Nephron progenitor cell (in vitro differentiated cells): ENCODE data around the gene GDPD2.
"Not testable (repeated sequence)": the region's sequence is repeated elsewhere in the genome, so short reads cannot be mapped to it uniquely, and the experiment has no call there.

Experiments
- DNase-seq: peaks from one replicate; pipeline ENCODE4 v3.0.0; 2021
- H3K27ac Mint-ChIP-seq: 2 replicates; pipeline ENCODE4 v1.8.0; 2021; ENCODE audit warnings: mild to moderate bottlenecking, moderate library complexity, mixed read lengths
- H3K27me3 Mint-ChIP-seq: 2 replicates; pipeline ENCODE4 v1.8.0; 2021; ENCODE audit warnings: mild to moderate bottlenecking, low read depth, mixed read lengths; ENCODE audit not compliant: poor library complexity
- H3K36me3 Mint-ChIP-seq: 2 replicates; pipeline ENCODE4 v1.8.0; 2021; ENCODE audit warnings: low read depth, mixed read lengths
- H3K4me1 Mint-ChIP-seq: 2 replicates; pipeline ENCODE4 v1.8.0; 2021; ENCODE audit warnings: mixed read lengths
- H3K4me3 Mint-ChIP-seq: 2 replicates; pipeline ENCODE4 v1.8.0; 2021; ENCODE audit warnings: mild to moderate bottlenecking, moderate library complexity, mixed read lengths
- H3K9me3 Mint-ChIP-seq: 2 replicates; pipeline ENCODE4 v1.8.0; 2021; ENCODE audit warnings: mild to moderate bottlenecking, moderate library complexity, mixed read lengths
- CTCF ChIP-seq: fragments of 200-600 bp; sonication (generic); IDR thresholded peaks from 2 replicates; pipeline ENCODE4 v1.5.0; 2021; ENCODE audit warnings: antibody characterized with exemption

Gene GDPD2, protein sequence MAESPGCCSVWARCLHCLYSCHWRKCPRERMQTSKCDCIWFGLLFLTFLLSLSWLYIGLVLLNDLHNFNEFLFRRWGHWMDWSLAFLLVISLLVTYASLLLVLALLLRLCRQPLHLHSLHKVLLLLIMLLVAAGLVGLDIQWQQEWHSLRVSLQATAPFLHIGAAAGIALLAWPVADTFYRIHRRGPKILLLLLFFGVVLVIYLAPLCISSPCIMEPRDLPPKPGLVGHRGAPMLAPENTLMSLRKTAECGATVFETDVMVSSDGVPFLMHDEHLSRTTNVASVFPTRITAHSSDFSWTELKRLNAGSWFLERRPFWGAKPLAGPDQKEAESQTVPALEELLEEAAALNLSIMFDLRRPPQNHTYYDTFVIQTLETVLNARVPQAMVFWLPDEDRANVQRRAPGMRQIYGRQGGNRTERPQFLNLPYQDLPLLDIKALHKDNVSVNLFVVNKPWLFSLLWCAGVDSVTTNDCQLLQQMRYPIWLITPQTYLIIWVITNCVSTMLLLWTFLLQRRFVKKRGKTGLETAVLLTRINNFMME

GRCh38 chrX:70422851-70423341 lies at the start of gene GDPD2:
Gene GDPD2 (plus strand): TSS chrX:70423314. CDS start chrX:70424985, 1,671 bp downstream.
- Mint-ChIP-seq H3K36me3 (peaks cover 13% of the 10 kb centered on the region), H3K4me3 (peak within 1 kb of the TSS; percentile 70), H3K27ac (peak within 1 kb of the TSS; percentile 35)

GRCh38 chrX:70386235-70386634 lies 36.9 kb upstream of the GDPD2 start:
- peaks cover 38% of the 10 kb centered on the region for H3K9me3 Mint-ChIP-seq
- TF ChIP-seq CTCF, result no peak
- no peaks in the 10 kb centered on the region for H3K27me3 Mint-ChIP-seq
- no peak overlapping the region for H3K4me3 Mint-ChIP-seq
- H3K27ac Mint-ChIP-seq, result no peak overlapping the region
- peaks cover 67% of the 10 kb centered on the region for H3K36me3 Mint-ChIP-seq
- no peaks in the 10 kb centered on the region for H3K4me1 Mint-ChIP-seq
- DNase-seq, result no peak

More at GRCh38 chrX:70422851-70423341, at the start of gene GDPD2:
- Mint-ChIP-seq H3K4me1 (peaks cover 18% of the 10 kb centered on the region), H3K27me3 (no peaks in the 10 kb centered on the region), H3K9me3 (peaks cover 35% of the 10 kb centered on the region)
- no peak for TF ChIP-seq CTCF
- DNase-seq, result peak; percentile 41

DNA sequence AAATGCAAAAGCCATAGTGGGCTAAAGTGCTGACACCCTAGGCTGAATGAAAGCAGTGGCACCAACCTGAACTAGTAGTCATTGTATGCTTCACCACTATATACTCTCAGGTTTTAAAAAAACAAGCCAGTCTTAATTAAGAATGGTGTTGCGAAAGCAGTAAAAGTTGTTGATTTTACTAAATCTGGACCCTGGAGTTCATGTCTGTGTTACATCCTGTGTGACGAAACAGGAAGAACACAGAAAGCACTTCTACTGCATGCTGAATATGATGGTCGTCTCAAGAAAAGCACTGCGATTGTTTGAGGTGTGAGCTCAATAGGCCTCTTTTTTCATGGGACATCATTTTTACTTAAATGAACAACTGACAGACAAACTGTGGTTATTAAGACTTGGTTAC lies 24.2 kb upstream of the GDPD2 start:
- H3K27me3 Mint-ChIP-seq, result no peaks in the 10 kb centered on the region
- H3K4me3 Mint-ChIP-seq, result no peak overlapping the region
- no peak for TF ChIP-seq CTCF
- peaks cover 32% of the 10 kb centered on the region for H3K9me3 Mint-ChIP-seq
- no peak overlapping the region for H3K27ac Mint-ChIP-seq
- DNase-seq, result no peak
- H3K4me1 Mint-ChIP-seq, result no peaks in the 10 kb centered on the region
- H3K36me3 Mint-ChIP-seq, result peaks cover 43% of the 10 kb centered on the region

DNA sequence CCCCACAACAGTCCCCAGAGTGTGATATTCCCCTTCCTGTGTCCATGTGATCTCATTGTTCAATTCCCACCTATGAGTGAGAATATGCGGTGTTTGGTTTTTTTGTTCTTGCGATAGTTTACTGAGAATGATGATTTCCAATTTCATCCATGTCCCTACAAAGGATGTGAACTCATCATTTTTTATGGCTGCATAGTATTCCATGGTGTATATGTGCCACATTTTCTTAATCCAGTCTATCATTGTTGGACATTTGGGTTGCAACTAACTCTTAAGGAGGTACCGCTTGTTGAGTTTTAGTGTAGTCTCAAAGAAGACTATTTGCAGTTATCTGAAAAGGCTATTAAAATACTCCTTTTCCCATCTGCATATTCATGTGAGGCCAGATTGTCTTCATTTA lies 22.9 kb upstream of the GDPD2 start:
- Mint-ChIP-seq H3K9me3 (peaks cover 24% of the 10 kb centered on the region), H3K36me3 (peaks cover 35% of the 10 kb centered on the region)
- not testable (repeated sequence) for H3K27ac Mint-ChIP-seq, DNase-seq, H3K4me1 Mint-ChIP-seq, H3K27me3 Mint-ChIP-seq, H3K4me3 Mint-ChIP-seq

- TF ChIP-seq CTCF, result no peak
- H3K36me3 Mint-ChIP-seq, result peaks cover 19% of the 10 kb centered on the region
These were observed 20.4 kb upstream of the GDPD2 start for GRCh38 chrX:70402721-70403120.

DNA sequence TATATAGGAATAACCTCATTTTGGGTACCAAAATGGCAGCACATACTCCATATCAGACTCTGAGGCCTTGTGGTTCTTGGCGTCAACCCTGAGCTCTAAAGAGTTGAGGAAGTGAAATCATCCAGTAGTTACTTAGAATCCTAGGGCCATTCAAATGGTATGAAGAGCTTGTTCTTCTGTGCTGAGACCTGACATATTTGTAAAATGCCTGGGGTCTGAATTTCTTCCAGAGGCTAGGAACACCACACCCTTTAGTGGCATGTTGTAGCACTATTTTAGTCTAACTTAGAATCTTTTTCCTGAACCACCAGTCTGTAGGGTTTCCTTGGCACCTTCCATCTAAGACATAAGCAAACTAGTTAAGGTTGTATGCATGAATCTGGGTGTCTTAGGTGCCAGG lies 18.1 kb upstream of the GDPD2 start:
- DNase-seq, result no peak

More at GRCh38 chrX:70402721-70403120, 20.4 kb upstream of the GDPD2 start:
- Mint-ChIP-seq H3K4me1 (no peaks in the 10 kb centered on the region), H3K27ac (no peak overlapping the region), H3K27me3 (no peaks in the 10 kb centered on the region), H3K4me3 (no peak overlapping the region), H3K9me3 (peaks cover 16% of the 10 kb centered on the region)
- no peak for DNase-seq

More for the DNA sequence above, 18.1 kb upstream of the GDPD2 start:
- no peaks in the 10 kb centered on the region for H3K27me3 Mint-ChIP-seq
- H3K27ac Mint-ChIP-seq, result no peak overlapping the region
- peaks cover 14% of the 10 kb centered on the region for H3K36me3 Mint-ChIP-seq
- peaks cover 19% of the 10 kb centered on the region for H3K9me3 Mint-ChIP-seq
- no peak for TF ChIP-seq CTCF
- no peak overlapping the region for H3K4me3 Mint-ChIP-seq
- no peaks in the 10 kb centered on the region for H3K4me1 Mint-ChIP-seq
